WTC11 (cell line): Measurements from ENCODE around the gene RPL12. TPM values are rescaled to one million over a fixed set of nuclear protein-coding genes. Genes with fewer than 3 reads are reported as not detected.
A peak's percentile ranks its signal among the peaks of the same experiment; 100 is the strongest.

Experiments
- ATAC-seq: fragments of 200-7000 bp; cut with Tn5 transposase; 2 replicates; pipeline ENCODE4 v1.10.0; 2021; ENCODE audit warnings: mild to moderate bottlenecking, moderate library complexity
- CTCF ChIA-PET: fragments of 300-600 bp; sonication (Branson Sonifier 250); formaldehyde crosslinking; loops from one replicate; lab custom pipeline; 2021; ENCODE audit warnings: antibody characterized with exemption; lab: Charles Lee
- POLR2A ChIA-PET: fragments of 350-600 bp; sonication (Branson Sonifier 250); formaldehyde crosslinking; loops from one replicate; lab custom pipeline; 2021; ENCODE audit warnings: antibody characterized with exemption; lab: Charles Lee
- DNase-seq: peaks from one replicate; pipeline ENCODE4 v3.0.0; 2021; ENCODE audit warnings: low spot score
- H3K27ac Mint-ChIP-seq: 2 replicates; pipeline ENCODE4 v1.8.0; 2021; ENCODE audit warnings: mixed read lengths
- H3K27me3 Mint-ChIP-seq: 2 replicates; pipeline ENCODE4 v1.8.0; 2021; ENCODE audit warnings: low read depth, mild to moderate bottlenecking, moderate library complexity, mixed read lengths
- H3K36me3 Mint-ChIP-seq: 2 replicates; pipeline ENCODE4 v1.8.0; 2021; ENCODE audit warnings: mixed read lengths
- H3K4me1 Mint-ChIP-seq: 2 replicates; pipeline ENCODE4 v1.8.0; 2022; ENCODE audit warnings: mixed read lengths
- H3K4me3 Mint-ChIP-seq: 2 replicates; pipeline ENCODE4 v1.8.0; 2021; ENCODE audit warnings: mild to moderate bottlenecking, moderate library complexity, mixed read lengths
- H3K9me3 Mint-ChIP-seq: 2 replicates; pipeline ENCODE4 v1.8.0; 2021; ENCODE audit warnings: mixed read lengths
- AFF4 ChIP-seq: sonication (generic); formaldehyde crosslinking; IDR thresholded peaks from 2 replicates; pipeline ENCODE4 v1.8.1; 2023; ENCODE audit warnings: mild to moderate bottlenecking, missing genetic modification reagents, borderline replicate concordance
- E2F5 ChIP-seq: sonication (generic); formaldehyde crosslinking; IDR thresholded peaks from 2 replicates; pipeline ENCODE4 v1.8.1; 2022; ENCODE audit warnings: mild to moderate bottlenecking, moderate library complexity, missing genetic modification reagents
- ELF4 ChIP-seq: sonication (generic); formaldehyde crosslinking; IDR thresholded peaks from 2 replicates; pipeline ENCODE4 v1.8.1; 2022; ENCODE audit warnings: low read depth, mild to moderate bottlenecking, moderate library complexity, missing genetic modification reagents
- EMX1 ChIP-seq: fragments of 250-450 bp; sonication (Bioruptor Pico); IDR thresholded peaks from 2 replicates; pipeline ENCODE4 v1.8.0; 2021; ENCODE audit warnings: mild to moderate bottlenecking
- FOXJ3 ChIP-seq: sonication (generic); formaldehyde crosslinking; IDR thresholded peaks from 2 replicates; pipeline ENCODE4 v1.9.0; 2021; ENCODE audit warnings: missing genetic modification reagents, mild to moderate bottlenecking, borderline replicate concordance
- FOXK1 ChIP-seq: sonication (generic); formaldehyde crosslinking; IDR thresholded peaks from 2 replicates; pipeline ENCODE4 v1.8.0; 2022; ENCODE audit warnings: mild to moderate bottlenecking, moderate library complexity, missing genetic modification reagents
- FOXP4 ChIP-seq: sonication (generic); formaldehyde crosslinking; IDR thresholded peaks from 2 replicates; pipeline ENCODE4 v1.8.0; 2022; ENCODE audit warnings: mild to moderate bottlenecking, missing genetic modification reagents
- KAT7 ChIP-seq: sonication (generic); formaldehyde crosslinking; IDR thresholded peaks from 2 replicates; pipeline ENCODE4 v1.8.1; 2023; ENCODE audit warnings: missing genetic modification reagents, mild to moderate bottlenecking, borderline replicate concordance
- MXD4 ChIP-seq: fragments of 250-450 bp; sonication (Bioruptor Pico); IDR thresholded peaks from 2 replicates; pipeline ENCODE4 v1.8.0; 2021; ENCODE audit warnings: mild to moderate bottlenecking, moderate library complexity, borderline replicate concordance
- NFE2L1 ChIP-seq: sonication (generic); formaldehyde crosslinking; IDR thresholded peaks from 2 replicates; pipeline ENCODE4 v1.8.1; 2023; ENCODE audit warnings: missing genetic modification reagents
- PRRX2 ChIP-seq: fragments of 250-450 bp; sonication (Bioruptor Pico); IDR thresholded peaks from 2 replicates; pipeline ENCODE4 v1.8.0; 2021; ENCODE audit warnings: mild to moderate bottlenecking
- RELA ChIP-seq: sonication (generic); formaldehyde crosslinking; IDR thresholded peaks from 2 replicates; pipeline ENCODE4 v1.8.1; 2022; ENCODE audit warnings: missing genetic modification reagents, mild to moderate bottlenecking, borderline replicate concordance
- SMAD4 ChIP-seq: sonication (generic); formaldehyde crosslinking; IDR thresholded peaks from 2 replicates; pipeline ENCODE4 v1.8.0; 2022; ENCODE audit warnings: mild to moderate bottlenecking, missing genetic modification reagents
- SOX15 ChIP-seq: fragments of 250-450 bp; sonication (Bioruptor Pico); IDR thresholded peaks from 2 replicates; pipeline ENCODE4 v1.9.0; 2021; ENCODE audit warnings: mild to moderate bottlenecking
- USF1 ChIP-seq: sonication (generic); formaldehyde crosslinking; IDR thresholded peaks from 2 replicates; pipeline ENCODE4 v1.8.0; 2022; ENCODE audit warnings: mild to moderate bottlenecking, missing genetic modification reagents
- USF2 ChIP-seq: sonication (generic); formaldehyde crosslinking; IDR thresholded peaks from 2 replicates; pipeline ENCODE4 v1.8.1; 2023; ENCODE audit warnings: mild to moderate bottlenecking, missing genetic modification reagents, moderate library complexity
- ZMAT4 ChIP-seq: fragments of 250-450 bp; sonication (Bioruptor Pico); IDR thresholded peaks from 2 replicates; pipeline ENCODE4 v1.9.0; 2021; ENCODE audit warnings: mild to moderate bottlenecking
- ZNF121 ChIP-seq: sonication (generic); formaldehyde crosslinking; IDR thresholded peaks from 2 replicates; pipeline ENCODE4 v1.8.0; 2023; ENCODE audit warnings: missing genetic modification reagents
- ZNF232 ChIP-seq: sonication (generic); formaldehyde crosslinking; IDR thresholded peaks from 2 replicates; pipeline ENCODE4 v1.8.0; 2022; ENCODE audit warnings: mild to moderate bottlenecking, missing genetic modification reagents
- ZNF396 ChIP-seq: fragments of 250-450 bp; sonication (Bioruptor Pico); IDR thresholded peaks from 2 replicates; pipeline ENCODE4 v1.8.0; 2021; ENCODE audit warnings: mild to moderate bottlenecking, moderate library complexity, borderline replicate concordance
- ZNF416 ChIP-seq: fragments of 250-450 bp; sonication (Bioruptor Pico); IDR thresholded peaks from 2 replicates; pipeline ENCODE4 v1.9.0; 2021; ENCODE audit warnings: mild to moderate bottlenecking, inconsistent platforms
- ZNF425 ChIP-seq: fragments of 250-450 bp; sonication (Bioruptor Pico); conservative IDR thresholded peaks from 2 replicates; pipeline ENCODE4 v1.9.0; 2021; ENCODE audit warnings: mild to moderate bottlenecking
- ZNF512 ChIP-seq: sonication (generic); formaldehyde crosslinking; IDR thresholded peaks from 2 replicates; pipeline ENCODE4 v1.8.1; 2022; ENCODE audit warnings: missing genetic modification reagents, borderline replicate concordance
- ZNF671 ChIP-seq: fragments of 250-450 bp; sonication (Bioruptor Pico); IDR thresholded peaks from 2 replicates; pipeline ENCODE4 v1.8.0; 2021; ENCODE audit warnings: mild to moderate bottlenecking
- total RNA-seq: library from RNA; stranded (reverse); gene quantifications from 3 replicates; pipeline ENCODE4 v1.2.3, GENCODE V29; 2021

The RPL12 gene
- total RNA-seq, 1 experiment from 2014 or later = 1,902 TPM

GRCh38 chr9:127444921-127445850 lies 6.0 kb downstream of the RPL12 start:
- DNase-seq (no peak), ATAC-seq (peak; percentile 10)
- POLR2A ChIA-PET = interaction anchor here (1.4 kb wide), 1 partner anchor 48 kb away, joined by 5 read pairs; the partner anchor contains the start of gene SLC2A8
- CTCF ChIA-PET = interaction anchor here (0.6 to 1.5 kb wide), 2 partner anchors 11 to 67 kb away, joined by 3 to 4 read pairs; no protein-coding TSS in a partner anchor
- no peaks in the 10 kb centered on the region for H3K9me3 Mint-ChIP-seq
- H3K4me1 Mint-ChIP-seq = peaks cover 27% of the 10 kb centered on the region
- no peak overlapping the region for H3K4me3 Mint-ChIP-seq
- H3K27ac Mint-ChIP-seq = peak overlapping the region; percentile 87
- peaks cover 92% of the 10 kb centered on the region for H3K36me3 Mint-ChIP-seq
- no peaks in the 10 kb centered on the region for H3K27me3 Mint-ChIP-seq
- no peak for TF ChIP-seq USF2
- no peak for TF ChIP-seq ELF4
- TF ChIP-seq ZMAT4 = 0 out of 2 replicates have a peak, but pooled peaks have one; percentile 1
- TF ChIP-seq E2F5 (CRISPR knock-in tag) = no peak
- no peak for TF ChIP-seq RELA (CRISPR knock-in tag)
- no peak for TF ChIP-seq MXD4 (CRISPR knock-in tag)
- 0 out of 2 replicates have a peak, but pooled peaks have one; percentile 75 for TF ChIP-seq PRRX2 (CRISPR knock-in tag)
- no peak for TF ChIP-seq SOX15 (CRISPR knock-in tag)
- no peak for TF ChIP-seq ZNF396
- no peak for TF ChIP-seq ZNF512
- TF ChIP-seq ZNF232 (CRISPR knock-in tag) = no peak
- peak; percentile 22 for TF ChIP-seq ZNF416 (CRISPR knock-in tag)
- no peak for TF ChIP-seq FOXP4 (CRISPR knock-in tag)
- TF ChIP-seq AFF4 (CRISPR knock-in tag) = no peak
- TF ChIP-seq FOXJ3 = no peak
- TF ChIP-seq SMAD4 (CRISPR knock-in tag) = no peak
- peak; percentile 77; the same call in 1 of the 2 replicates for TF ChIP-seq EMX1
- TF ChIP-seq ZNF671 (CRISPR knock-in tag) = peak; percentile 65; the same call in 1 of the 2 replicates
- TF ChIP-seq ZNF121 = no peak
- TF ChIP-seq FOXK1 (CRISPR knock-in tag) = no peak
- no peak for TF ChIP-seq USF1 (CRISPR knock-in tag)
- no peak for TF ChIP-seq NFE2L1 (CRISPR knock-in tag)
- peak; percentile 79 for TF ChIP-seq ZNF425 (CRISPR knock-in tag)
- no peak for TF ChIP-seq KAT7 (CRISPR knock-in tag)
